LNCaP clone FGC (cell line): ENCODE measurements around the gene SEMA3C.

Experiments
- DNase-seq: peaks from one replicate; pipeline ENCODE4 v3.0.0-alpha.2; 2011; ENCODE audit warnings: low read depth
- H3K4me3 ChIP-seq: 2 replicates; pipeline ENCODE4 v1.5.1; 2011; ENCODE audit warnings: mild to moderate bottlenecking, low read depth, low read length, control low read depth
- TF ChIP-seq, protein P1 (sequence below): IDR thresholded peaks from 2 replicates; pipeline ENCODE4 v1.5.1; 2012; ENCODE audit warnings: mild to moderate bottlenecking; ENCODE audit not compliant: control insufficient read depth, insufficient read depth; ENCODE audit errors: extremely low read depth

Gene SEMA3C

DNA sequence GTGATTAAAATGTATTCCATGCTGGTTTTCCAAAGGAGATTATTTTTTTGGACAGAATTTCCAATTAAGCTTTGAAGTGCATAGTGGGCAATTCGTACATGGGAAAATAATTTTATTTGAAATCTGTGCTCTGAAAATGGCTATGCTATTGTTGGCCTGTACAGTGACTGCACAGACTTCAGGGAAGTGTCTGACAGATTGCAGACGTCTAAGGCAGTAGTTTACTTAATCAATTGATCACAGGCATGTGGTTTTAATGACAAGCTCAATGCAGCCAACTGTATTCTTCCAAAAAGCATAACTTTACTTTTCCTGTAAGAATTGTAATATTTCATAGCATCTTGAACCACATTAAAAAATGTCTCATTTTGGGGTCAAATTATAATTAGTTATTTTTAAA lies 102.0 kb downstream of the SEMA3C start:
- TF ChIP-seq, protein P1, sequence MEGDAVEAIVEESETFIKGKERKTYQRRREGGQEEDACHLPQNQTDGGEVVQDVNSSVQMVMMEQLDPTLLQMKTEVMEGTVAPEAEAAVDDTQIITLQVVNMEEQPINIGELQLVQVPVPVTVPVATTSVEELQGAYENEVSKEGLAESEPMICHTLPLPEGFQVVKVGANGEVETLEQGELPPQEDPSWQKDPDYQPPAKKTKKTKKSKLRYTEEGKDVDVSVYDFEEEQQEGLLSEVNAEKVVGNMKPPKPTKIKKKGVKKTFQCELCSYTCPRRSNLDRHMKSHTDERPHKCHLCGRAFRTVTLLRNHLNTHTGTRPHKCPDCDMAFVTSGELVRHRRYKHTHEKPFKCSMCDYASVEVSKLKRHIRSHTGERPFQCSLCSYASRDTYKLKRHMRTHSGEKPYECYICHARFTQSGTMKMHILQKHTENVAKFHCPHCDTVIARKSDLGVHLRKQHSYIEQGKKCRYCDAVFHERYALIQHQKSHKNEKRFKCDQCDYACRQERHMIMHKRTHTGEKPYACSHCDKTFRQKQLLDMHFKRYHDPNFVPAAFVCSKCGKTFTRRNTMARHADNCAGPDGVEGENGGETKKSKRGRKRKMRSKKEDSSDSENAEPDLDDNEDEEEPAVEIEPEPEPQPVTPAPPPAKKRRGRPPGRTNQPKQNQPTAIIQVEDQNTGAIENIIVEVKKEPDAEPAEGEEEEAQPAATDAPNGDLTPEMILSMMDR, result no peak
- no peak for DNase-seq
- no peak overlapping the region for H3K4me3 ChIP-seq

DNA sequence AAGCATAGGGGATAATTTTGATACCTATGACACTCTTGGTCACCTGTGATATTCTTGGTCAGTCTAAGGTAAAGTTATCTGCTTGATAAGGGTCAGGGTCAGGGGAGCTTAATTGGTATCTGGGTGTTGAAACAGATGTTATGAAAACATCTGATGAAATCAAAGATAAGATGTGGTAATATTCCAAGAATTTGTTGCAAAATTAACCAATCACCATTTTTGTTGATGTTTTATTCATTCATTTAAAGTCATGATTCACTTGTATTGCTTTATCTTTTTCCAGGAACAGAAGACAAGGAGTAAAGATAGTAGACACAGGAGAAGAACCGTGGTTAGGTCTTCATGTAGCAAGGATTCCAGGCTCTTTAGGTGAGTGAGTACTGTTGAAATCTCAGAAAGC lies 103.1 kb downstream of the SEMA3C start:
- no peak for DNase-seq
- TF ChIP-seq, protein P1, result no peak
- H3K4me3 ChIP-seq, result no peak overlapping the region

DNA sequence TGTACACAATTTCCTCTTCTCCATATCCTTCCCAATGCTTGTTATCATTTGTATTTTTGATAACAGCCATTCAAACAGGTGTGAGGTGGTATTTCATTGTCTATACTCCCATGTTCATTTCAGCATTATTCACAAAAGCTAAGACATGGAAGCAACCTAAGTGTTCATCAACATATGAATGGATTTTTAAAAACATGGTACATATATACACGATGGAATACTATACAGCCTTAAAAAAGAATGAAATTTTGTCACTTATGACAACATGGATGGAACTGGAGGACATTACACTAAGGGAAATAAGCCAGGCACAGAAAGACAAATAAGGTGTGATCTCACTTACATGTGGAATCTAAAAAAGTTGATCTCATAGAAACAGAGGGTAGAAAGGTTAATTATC lies 109.3 kb downstream of the SEMA3C start:
- TF ChIP-seq, protein P1, result no peak
- H3K4me3 ChIP-seq, result no peak overlapping the region
- no peak for DNase-seq

DNA sequence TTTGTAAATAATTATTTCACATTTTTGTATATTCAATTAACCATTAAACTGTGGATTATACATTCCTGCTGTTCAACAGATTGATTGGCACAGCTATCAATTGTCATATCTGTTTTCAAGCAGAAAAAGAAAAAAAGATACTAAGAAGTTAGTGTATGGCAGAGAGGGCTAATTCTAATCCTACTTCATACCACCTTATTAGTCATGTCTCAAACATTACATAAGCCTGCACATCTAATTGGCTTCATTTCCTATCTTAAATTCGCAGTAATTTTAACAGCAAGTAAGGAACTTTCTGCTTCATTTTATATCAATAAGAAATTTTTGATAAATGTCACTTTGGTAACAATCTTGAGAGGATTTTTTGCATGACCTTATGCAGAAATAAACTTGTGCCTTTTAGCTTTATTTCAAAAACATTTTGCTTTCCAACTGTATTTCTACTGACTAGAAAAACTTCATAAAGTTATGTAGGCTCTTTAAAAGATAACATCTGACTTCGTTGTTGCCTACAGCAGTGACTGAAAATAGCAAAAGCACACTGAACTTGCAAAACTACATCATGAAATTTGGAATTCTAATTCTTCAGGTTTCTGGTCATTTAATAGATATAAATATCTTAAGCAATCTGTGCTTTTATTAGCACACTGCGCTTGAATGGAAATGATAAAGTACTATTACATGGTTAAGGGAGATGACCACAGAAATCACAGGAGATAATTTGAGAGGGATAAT lies 111.5 kb downstream of the SEMA3C start:
- TF ChIP-seq, protein P1, result no peak
- H3K4me3 ChIP-seq, result no peak overlapping the region
- no peak for DNase-seq

DNA sequence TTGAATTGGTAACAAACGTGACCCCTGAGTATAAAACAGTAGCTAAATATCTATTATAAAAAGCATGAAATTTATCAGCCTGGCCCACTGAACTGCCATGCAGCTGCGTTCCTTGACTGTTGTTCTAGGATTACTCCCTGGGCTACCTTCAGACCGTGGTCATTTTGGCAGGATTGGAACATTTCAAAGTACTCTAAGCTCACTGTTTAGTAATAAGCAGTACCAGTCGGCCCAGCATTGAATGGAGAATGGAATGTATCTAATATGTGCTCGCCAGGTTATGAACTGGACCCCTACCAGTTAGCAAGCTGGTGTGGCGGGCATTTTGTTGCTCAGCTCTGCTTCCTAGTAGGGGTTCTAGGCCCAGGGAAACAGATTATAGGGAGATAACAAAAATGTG lies 112.2 kb downstream of the SEMA3C start:
- TF ChIP-seq, protein P1, result no peak
- H3K4me3 ChIP-seq, result no peak overlapping the region
- no peak for DNase-seq

DNA sequence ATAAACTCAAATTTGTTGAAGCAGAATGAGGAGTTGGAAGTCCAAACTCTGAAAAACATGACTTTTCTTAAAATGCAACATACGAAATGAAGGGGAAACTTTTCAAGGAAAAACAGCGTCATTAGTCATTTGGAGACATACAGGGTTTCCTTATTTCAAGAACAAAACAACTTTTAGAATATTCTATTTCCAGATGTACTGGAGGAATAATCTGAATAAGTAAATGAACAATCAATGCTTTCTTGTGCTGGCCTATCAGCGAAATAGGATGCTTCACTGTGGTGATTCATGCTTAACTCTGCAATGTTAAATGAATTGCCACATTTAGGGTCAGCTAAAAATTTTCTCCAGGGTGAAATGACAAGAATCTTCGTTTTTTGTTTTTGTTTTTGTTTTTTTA lies 114.3 kb downstream of the SEMA3C start:
- TF ChIP-seq, protein P1, result no peak

DNA sequence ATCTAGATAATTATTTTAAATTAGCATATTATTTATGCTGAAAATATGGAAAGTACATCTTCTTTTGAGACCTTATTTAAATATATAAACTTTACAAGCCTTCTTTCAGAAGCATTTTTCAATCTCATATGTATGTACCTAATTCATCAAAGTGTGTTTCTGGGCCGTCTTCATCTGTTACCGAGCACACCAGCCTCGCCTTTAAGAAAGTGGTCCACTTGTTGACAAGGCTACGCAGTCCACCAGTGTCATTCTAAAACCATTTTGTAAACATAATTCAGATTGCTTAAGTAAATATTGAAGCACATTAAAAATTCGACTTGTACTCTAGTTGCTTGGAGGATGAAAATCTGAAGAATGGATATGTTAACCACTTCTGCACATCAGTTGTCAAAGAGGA lies 116.3 kb downstream of the SEMA3C start:
- no peak overlapping the region for H3K4me3 ChIP-seq
- TF ChIP-seq, protein P1, result no peak
- DNase-seq, result no peak

More for the DNA sequence above, 114.3 kb downstream of the SEMA3C start:
- DNase-seq, result no peak
- no peak overlapping the region for H3K4me3 ChIP-seq
